AG10803 (cell line): ENCODE data around the gene EDRF1.
A peak's percentile ranks its signal among the peaks of the same experiment; 100 is the strongest.

Experiments
- DNase-seq: peaks from one replicate; pipeline ENCODE4 v3.0.0; 2010; ENCODE audit warnings: low read depth
- H3K4me3 ChIP-seq: 2 replicates; pipeline ENCODE4 v1.5.1; 2011; ENCODE audit warnings: mild to moderate bottlenecking, low read length, control low read depth
- CTCF ChIP-seq: conservative IDR thresholded peaks from 2 replicates; pipeline ENCODE4 v1.5.1; 2011; ENCODE audit warnings: mild to moderate bottlenecking, low read length, control low read depth, inconsistent platforms

Gene EDRF1

GRCh38 chr10:125801574-125801973 lies 82.1 kb downstream of the EDRF1 start:
- no peak for DNase-seq
- H3K4me3 ChIP-seq, result no peak overlapping the region
- no peak for TF ChIP-seq CTCF

GRCh38 chr10:125802131-125802530 lies 82.6 kb downstream of the EDRF1 start:
- no peak for DNase-seq
- no peak overlapping the region for H3K4me3 ChIP-seq
- TF ChIP-seq CTCF, result no peak

- no peak for TF ChIP-seq CTCF
- no peak overlapping the region for H3K4me3 ChIP-seq
- no peak for DNase-seq
Measured at GRCh38 chr10:125802739-125803138, 83.2 kb downstream of the EDRF1 start.

GRCh38 chr10:125808047-125808446 lies 88.5 kb downstream of the EDRF1 start:
- TF ChIP-seq CTCF, result no peak
- no peak overlapping the region for H3K4me3 ChIP-seq
- DNase-seq, result no peak

GRCh38 chr10:125811251-125811650 lies 91.7 kb downstream of the EDRF1 start:
- TF ChIP-seq CTCF, result no peak
- H3K4me3 ChIP-seq, result no peak overlapping the region
- DNase-seq, result peak; percentile 90

- no peak overlapping the region for H3K4me3 ChIP-seq
- peak; percentile 91 for DNase-seq
- TF ChIP-seq CTCF, result no peak
Measured at GRCh38 chr10:125812128-125812750, 92.7 kb downstream of the EDRF1 start.
